Subcutaneous adipose tissue (tissue), 4 donors: ENCODE results near the gene RIOK2. TPM values are rescaled to one million over a fixed set of nuclear protein-coding genes. Genes with fewer than 3 reads are reported as not detected.

ENCODE experiments used
- CTCF ChIP-seq: fragments of 450-650 bp; IDR thresholded peaks from one replicate; pipeline ENCODE4 v1.5.1; 2016; ENCODE audit warnings: low read depth, mild to moderate bottlenecking, control low read depth, antibody characterized with exemption, moderate library complexity
- total RNA-seq, 4 donors: library from RNA; depleted of rRNA; stranded (reverse); fragments of >200 nt; gene quantifications; one replicate each; pipeline ENCODE4 v1.1.0, GENCODE V29; 2016

RIOK2 gene
- 10 to 100 TPM in 3 of 4 donors, 1 to 10 TPM in 1; 9.6 to 25.1 (median 13.6) TPM for total RNA-seq

- no peak for TF ChIP-seq CTCF
Measured at GRCh38 chr5:97183100-97183929, at the start of gene RIOK2. Gene RIOK2, minus strand, starts transcription at chr5:97183247. Its CDS starts 56 bp downstream, at chr5:97183191.

GRCh38 chr5:97231025-97231636, 48.1 kb upstream of the RIOK2 start:
- TF ChIP-seq CTCF = no peak

GRCh38 chr5:97229688-97230285, 46.7 kb upstream of the RIOK2 start:
- no peak for TF ChIP-seq CTCF

- no peak for TF ChIP-seq CTCF
Measured at GRCh38 chr5:97229196-97229595, 46.1 kb upstream of the RIOK2 start.

GRCh38 chr5:97225222-97225621, 42.2 kb upstream of the RIOK2 start:
- no peak for TF ChIP-seq CTCF

GRCh38 chr5:97224112-97224750, 41.2 kb upstream of the RIOK2 start:
- TF ChIP-seq CTCF = no peak

- no peak for TF ChIP-seq CTCF
Measured at GRCh38 chr5:97223596-97223995, 40.5 kb upstream of the RIOK2 start.
